ENCODE measurements around the gene YES1. TPM values are rescaled to one million over a fixed set of nuclear protein-coding genes. Genes with fewer than 3 reads are reported as not detected.
A peak's percentile ranks its signal among the peaks of the same experiment; 100 is the strongest.
"Not testable (repeated sequence)": the region's sequence is repeated elsewhere in the genome, so short reads cannot be mapped to it uniquely, and the experiment has no call there.

YES1 gene
- total and polyA plus RNA-seq, 8 donors = 6.4 to 147 (median 36.6) TPM

DNA sequence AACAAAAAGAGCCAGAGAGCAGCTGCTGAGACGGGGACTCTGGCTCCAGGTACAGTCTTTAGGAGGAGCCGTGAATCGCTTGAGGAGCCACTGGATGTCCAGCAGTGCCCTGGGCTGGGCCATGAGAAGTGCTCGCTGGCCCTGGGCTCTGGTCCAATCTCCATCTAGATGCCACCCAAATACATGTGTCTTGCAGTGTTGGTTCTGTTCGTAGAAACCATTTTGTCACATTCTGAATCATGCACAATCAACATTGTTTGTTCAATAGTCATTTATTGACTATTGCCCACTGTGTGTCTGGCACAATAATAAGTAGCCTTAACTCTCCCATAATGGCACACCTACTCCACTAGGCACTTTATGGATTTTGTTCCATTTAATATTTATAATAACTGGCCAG lies 128.5 kb downstream of the YES1 start:
- peaks cover 2 to 10% (median 8%) of the 10 kb centered on the region in 4 donors for H3K4me1 ChIP-seq
- WGBS, 5 donors = 45 to 67% (median 62%) methylated on average over 5 of the region's 5 CpGs
- no peaks in the 10 kb centered on the region for H3K27me3 ChIP-seq
- TF ChIP-seq POLR2AphosphoS5 (IDR thresholded peaks at IDR 0.05) (no peak), CTCF (IDR thresholded peaks at IDR 0.05) (no peak), EP300 (IDR thresholded peaks at IDR 0.05) (no peak), POLR2A (IDR thresholded peaks at IDR 0.05) (no peak)
- no peak for DNase-seq
- peak overlapping the region in 2 of 5 donors; percentile 27 to 64 for H3K27ac ChIP-seq
- peaks cover 22 to 76% (median 67%) of the 10 kb centered on the region in 4 donors for H3K36me3 ChIP-seq
- H3K9me3 ChIP-seq = no peaks in the 10 kb centered on the region
- intact Hi-C loops (cut with DNase I; ENCODE audit: low total_unique reads) = no loop called here
- H3K4me3 ChIP-seq = no peak overlapping the region

DNA sequence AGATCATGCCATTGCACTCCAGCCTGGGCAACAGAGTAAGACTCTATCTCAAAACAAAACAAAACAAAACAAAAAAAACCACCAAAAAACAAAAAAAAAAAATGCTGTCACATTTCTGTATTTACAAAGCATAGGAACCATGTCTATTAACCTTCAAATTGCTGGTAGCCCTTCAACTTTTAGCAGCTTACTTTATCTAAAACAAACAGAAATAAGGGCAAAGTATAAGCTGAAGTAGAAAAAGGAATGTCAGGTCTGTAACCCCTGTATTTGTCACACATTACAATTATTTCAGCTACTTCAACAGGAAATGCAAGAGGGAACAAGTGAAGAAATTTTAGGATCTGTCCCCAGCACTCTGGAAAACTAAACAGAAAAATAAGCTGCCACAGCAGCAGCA lies 129.2 kb downstream of the YES1 start:
- Histone ChIP-seq H3K4me3 (no peak overlapping the region), H3K27ac (peak overlapping the region in 2 of 5 donors; percentile 27 to 64), H3K4me1 (peaks cover 2 to 10% (median 8%) of the 10 kb centered on the region in 4 donors), H3K36me3 (peaks cover 22 to 78% (median 74%) of the 10 kb centered on the region in 4 donors), H3K9me3 (no peaks in the 10 kb centered on the region), H3K27me3 (no peaks in the 10 kb centered on the region)
- intact Hi-C loops (cut with DNase I; ENCODE audit: low total_unique reads) = no loop called here
- DNase-seq = no peak
- TF ChIP-seq POLR2A (IDR thresholded peaks at IDR 0.05) (no peak), POLR2AphosphoS5 (IDR thresholded peaks at IDR 0.05) (no peak), EP300 (IDR thresholded peaks at IDR 0.05) (no peak), CTCF (IDR thresholded peaks at IDR 0.05) (no peak)

DNA sequence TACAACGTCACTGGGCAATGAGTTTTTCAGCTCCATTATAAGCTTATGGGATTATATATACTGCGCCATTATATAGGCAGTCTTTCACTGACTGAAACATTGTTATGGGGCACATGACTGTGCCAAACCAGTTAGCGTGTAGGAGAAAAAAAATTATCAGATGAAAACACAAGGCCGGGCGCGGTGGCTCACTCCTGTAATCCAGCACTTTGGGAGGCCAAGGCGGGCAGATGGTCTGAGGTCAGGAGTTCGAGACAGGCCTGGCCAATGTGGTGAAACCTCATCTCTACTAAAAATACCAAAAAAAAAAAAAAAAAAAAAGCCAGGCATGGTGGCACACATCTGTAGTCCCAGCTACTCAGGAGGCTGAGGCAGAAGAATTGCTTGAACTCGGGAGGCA lies 129.6 kb downstream of the YES1 start:
- not testable (repeated sequence) for H3K27ac ChIP-seq
- H3K36me3 ChIP-seq = peaks cover 22 to 78% (median 75%) of the 10 kb centered on the region in 4 donors
- 73 to 88% (median 81%) methylated on average over 9 of the region's 9 CpGs for WGBS, 5 donors

DNA sequence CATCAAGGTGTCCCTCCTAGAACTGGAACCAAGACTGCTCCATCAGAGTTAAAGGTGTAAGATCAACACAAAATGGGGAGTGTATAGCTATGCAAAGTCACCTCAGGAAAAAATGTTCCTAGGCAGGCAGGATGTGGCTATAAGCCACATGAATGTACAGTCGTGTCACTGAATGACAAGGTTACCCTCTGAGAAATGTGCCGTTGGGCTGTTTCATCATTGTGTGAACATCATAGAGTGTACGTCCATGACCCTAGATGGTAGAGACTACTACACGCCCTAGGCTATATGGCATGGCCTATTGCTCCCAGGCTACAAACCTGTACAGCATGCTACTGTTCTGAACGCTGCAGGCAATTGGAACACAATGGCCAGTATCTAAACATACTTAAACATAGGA lies 130.1 kb downstream of the YES1 start:
- Histone ChIP-seq H3K36me3 (peaks cover 20 to 79% (median 75%) of the 10 kb centered on the region in 4 donors), H3K9me3 (no peaks in the 10 kb centered on the region), H3K27me3 (no peaks in the 10 kb centered on the region), H3K27ac (no peak overlapping the region), H3K4me3 (no peak overlapping the region), H3K4me1 (peaks cover 2 to 10% (median 8%) of the 10 kb centered on the region in 4 donors)
- intact Hi-C loops (cut with DNase I; ENCODE audit: low total_unique reads) = no loop called here
- 71 to 85% (median 80%) methylated on average over 5 of the region's 5 CpGs for WGBS, 5 donors
- DNase-seq = peak in 1 of 2 donors; percentile 35
- no peak for TF ChIP-seq POLR2AphosphoS5 (IDR thresholded peaks at IDR 0.05)

More for the DNA sequence above, 129.6 kb downstream of the YES1 start:
- H3K4me3 ChIP-seq; H3K27me3 ChIP-seq; H3K9me3 ChIP-seq; DNase-seq; intact Hi-C loops (cut with DNase I; ENCODE audit: low total_unique reads): not testable (repeated sequence)
- peaks cover 2 to 10% (median 8%) of the 10 kb centered on the region in 4 donors for H3K4me1 ChIP-seq

DNA sequence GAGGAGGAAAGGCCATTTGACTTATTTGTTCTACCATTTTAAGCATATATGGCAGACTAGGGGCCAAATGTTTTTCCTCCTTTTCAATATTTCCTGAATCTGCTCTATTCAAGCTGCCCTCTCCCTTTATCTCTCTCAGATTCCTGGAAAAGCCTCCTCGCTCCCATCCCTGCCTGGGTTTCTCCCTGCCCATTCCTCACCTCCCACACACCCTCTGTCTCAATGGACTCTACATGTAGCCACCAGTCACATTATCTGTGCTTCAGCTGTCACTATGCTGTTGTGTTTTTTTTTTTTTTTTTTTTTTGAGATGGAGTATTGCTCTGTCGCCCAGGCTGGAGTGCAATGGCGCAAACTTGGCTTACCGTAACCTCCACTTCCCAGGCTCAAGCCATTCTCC lies 131.7 kb downstream of the YES1 start:
- TF ChIP-seq EP300 (IDR thresholded peaks at IDR 0.05) = no peak
- TF ChIP-seq POLR2AphosphoS5 (IDR thresholded peaks at IDR 0.05) = no peak
- TF ChIP-seq CTCF (IDR thresholded peaks at IDR 0.05) = no peak
- no peak for TF ChIP-seq POLR2A (IDR thresholded peaks at IDR 0.05)
- Histone ChIP-seq H3K4me1 (peaks cover 2 to 10% (median 8%) of the 10 kb centered on the region in 4 donors), H3K4me3 (no peak overlapping the region), H3K27me3 (no peaks in the 10 kb centered on the region), H3K9me3 (no peaks in the 10 kb centered on the region), H3K27ac (no peak overlapping the region), H3K36me3 (peaks cover 10 to 83% (median 78%) of the 10 kb centered on the region in 4 donors)
- 97 to 100% (median 97%) methylated on average over 4 of the region's 4 CpGs for WGBS, 5 donors
- intact Hi-C loops (cut with DNase I; ENCODE audit: low total_unique reads) = no loop called here
- DNase-seq = no peak
